Measurements from ENCODE around the gene SFMBT1.
"Not testable (repeated sequence)": the region's sequence is repeated elsewhere in the genome, so short reads cannot be mapped to it uniquely, and the experiment has no call there.

The SFMBT1 gene

GRCh38 chr3:53042651-53043050 lies 3.2 kb downstream of the SFMBT1 start:
- DNase-seq (ENCODE audit: low spot score) = no peak
- no peak for TF ChIP-seq CTCF (IDR thresholded peaks at IDR 0.05; ENCODE audit: borderline replicate concordance, control extremely low read depth, extremely low read depth, insufficient read depth, missing control alignments)
- in situ Hi-C loops (cut with MboI; ENCODE audit: low sequenced_read_pairs, unreplicated experiment) = no loop called here

DNA sequence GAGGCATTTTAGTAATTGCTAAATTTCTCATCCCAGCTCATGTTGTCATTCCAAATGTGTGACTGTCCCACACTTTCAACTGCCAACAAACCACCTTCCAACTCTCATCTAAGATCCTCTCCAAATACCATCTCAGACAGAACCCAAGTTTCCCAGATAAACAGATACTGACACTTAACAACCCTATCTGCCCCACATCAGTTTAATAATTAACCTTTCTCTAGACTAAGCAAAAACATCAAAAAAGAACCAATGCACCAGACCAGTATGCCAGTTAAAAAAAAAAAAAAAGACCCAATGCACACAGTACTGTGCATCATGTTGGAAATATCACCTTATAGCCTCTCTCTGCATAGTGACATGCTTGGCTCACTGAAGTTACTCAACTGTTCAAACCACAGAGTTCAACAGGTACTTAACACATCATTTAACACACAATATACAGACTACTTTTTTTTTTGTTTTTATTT lies 5.5 kb downstream of the SFMBT1 start:
- in situ Hi-C loops (cut with MboI; ENCODE audit: low sequenced_read_pairs, unreplicated experiment) = no loop called here
- TF ChIP-seq CTCF (IDR thresholded peaks at IDR 0.05; ENCODE audit: borderline replicate concordance, control extremely low read depth, extremely low read depth, insufficient read depth, missing control alignments) = no peak
- DNase-seq (ENCODE audit: low spot score) = no peak

DNA sequence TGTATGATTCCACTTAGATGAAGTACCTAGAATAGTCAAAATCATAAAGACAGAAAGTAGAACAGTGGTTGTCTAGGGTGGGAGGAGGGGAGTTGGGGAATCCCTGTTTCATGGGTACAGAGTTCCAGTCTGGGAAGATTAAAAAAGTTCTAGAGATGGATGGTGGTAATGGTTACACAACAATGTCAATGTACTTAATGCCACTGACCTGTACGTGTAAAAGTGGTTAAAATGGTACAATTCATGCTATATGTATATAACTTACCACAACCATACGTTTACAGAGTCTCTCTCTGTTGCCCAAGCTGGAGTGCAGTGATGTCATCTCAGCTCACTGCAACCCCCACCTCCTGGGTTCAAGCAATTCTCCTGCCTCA lies 6.5 kb downstream of the SFMBT1 start:
- DNase-seq (ENCODE audit: low spot score) = no peak
- in situ Hi-C loops (cut with MboI; ENCODE audit: low sequenced_read_pairs, unreplicated experiment) = no loop called here
- TF ChIP-seq CTCF (IDR thresholded peaks at IDR 0.05; ENCODE audit: borderline replicate concordance, control extremely low read depth, extremely low read depth, insufficient read depth, missing control alignments) = no peak

DNA sequence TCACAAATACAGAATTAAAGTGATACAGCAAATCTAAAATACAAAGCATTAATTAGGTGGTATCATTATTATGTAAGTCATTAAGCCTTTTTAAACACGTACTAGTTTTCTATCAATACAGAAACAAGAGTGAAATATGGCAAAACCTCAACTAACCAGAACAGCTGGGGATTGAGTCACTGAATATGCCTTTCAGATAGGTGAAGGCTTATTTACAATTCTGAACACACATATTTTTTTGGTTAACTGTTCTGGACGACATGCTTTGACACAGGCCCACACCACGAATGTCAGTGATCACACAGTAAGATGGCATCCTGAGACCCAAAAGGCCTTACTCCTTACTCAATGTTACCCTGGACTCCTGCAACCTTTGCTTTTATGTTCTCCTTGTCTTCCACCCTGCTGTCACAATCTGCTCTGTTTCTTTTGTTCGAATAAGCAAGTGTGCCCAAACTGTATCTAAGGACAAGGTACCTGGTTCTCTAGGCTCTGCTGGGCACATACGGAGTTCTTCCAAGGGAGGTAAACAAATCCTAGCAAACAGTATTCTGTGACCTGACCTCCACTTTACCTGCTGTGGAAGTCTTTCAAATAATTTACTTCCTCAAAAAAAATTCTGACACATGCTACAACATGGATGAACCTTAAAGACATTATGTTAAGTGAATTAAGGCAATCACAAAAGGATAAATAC lies 7.0 kb downstream of the SFMBT1 start:
- in situ Hi-C loops (cut with MboI; ENCODE audit: low sequenced_read_pairs, unreplicated experiment) = no loop called here
- TF ChIP-seq CTCF (IDR thresholded peaks at IDR 0.05; ENCODE audit: borderline replicate concordance, control extremely low read depth, extremely low read depth, insufficient read depth, missing control alignments) = no peak
- DNase-seq (ENCODE audit: low spot score) = no peak

GRCh38 chr3:53035825-53036619 lies 9.9 kb downstream of the SFMBT1 start:
- in situ Hi-C loops (cut with MboI; ENCODE audit: low sequenced_read_pairs, unreplicated experiment) = no loop called here
- no peak for TF ChIP-seq CTCF (IDR thresholded peaks at IDR 0.05; ENCODE audit: borderline replicate concordance, control extremely low read depth, extremely low read depth, insufficient read depth, missing control alignments)
- no peak for DNase-seq (ENCODE audit: low spot score)

DNA sequence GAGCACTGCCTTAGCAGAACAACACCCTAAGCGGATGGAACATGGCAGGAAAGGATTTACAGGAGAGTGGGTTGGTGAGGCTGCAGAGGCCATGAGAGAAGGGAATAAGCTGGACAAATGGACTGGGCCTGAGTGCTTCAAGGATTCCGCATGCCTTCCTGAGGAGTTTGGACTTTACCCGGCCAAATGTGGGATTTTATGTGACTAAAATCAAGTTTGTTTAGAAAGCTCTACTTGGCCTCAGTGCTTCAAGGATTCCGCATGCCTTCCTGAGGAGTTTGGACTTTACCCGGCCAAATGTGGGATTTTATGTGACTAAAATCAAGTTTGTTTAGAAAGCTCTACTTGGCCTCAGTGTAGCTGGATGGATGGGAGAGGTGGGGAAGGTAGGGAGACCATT lies 10.9 kb downstream of the SFMBT1 start:
- DNase-seq (ENCODE audit: low spot score); in situ Hi-C loops (cut with MboI; ENCODE audit: low sequenced_read_pairs, unreplicated experiment): not testable (repeated sequence)

DNA sequence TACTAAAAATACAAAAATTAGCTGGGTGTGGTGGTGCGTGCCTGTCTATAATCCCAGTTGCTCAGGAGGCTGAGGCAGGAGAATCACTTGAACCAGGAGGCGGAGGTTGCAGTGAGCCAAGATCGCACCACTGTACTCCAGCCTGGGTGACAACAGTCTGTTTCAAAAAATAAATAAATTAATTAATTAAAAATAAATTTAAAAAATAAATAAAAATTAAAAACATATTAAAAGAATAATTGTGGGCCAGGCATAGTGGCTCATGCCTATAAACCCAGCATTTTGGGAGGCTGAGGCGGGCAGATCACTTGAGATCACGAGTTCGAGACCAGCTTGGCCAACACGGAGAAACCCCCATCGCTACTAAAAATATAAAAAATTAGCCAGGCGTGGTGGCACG lies 11.5 kb downstream of the SFMBT1 start:
- in situ Hi-C loops (cut with MboI; ENCODE audit: low sequenced_read_pairs, unreplicated experiment); DNase-seq (ENCODE audit: low spot score): not testable (repeated sequence)
